ENCODE data around the gene GJA9.

GRCh38 chr1:38905985-38906384 is 24.6 kb upstream of the GJA9 start:
- TF ChIP-seq, protein P1, sequence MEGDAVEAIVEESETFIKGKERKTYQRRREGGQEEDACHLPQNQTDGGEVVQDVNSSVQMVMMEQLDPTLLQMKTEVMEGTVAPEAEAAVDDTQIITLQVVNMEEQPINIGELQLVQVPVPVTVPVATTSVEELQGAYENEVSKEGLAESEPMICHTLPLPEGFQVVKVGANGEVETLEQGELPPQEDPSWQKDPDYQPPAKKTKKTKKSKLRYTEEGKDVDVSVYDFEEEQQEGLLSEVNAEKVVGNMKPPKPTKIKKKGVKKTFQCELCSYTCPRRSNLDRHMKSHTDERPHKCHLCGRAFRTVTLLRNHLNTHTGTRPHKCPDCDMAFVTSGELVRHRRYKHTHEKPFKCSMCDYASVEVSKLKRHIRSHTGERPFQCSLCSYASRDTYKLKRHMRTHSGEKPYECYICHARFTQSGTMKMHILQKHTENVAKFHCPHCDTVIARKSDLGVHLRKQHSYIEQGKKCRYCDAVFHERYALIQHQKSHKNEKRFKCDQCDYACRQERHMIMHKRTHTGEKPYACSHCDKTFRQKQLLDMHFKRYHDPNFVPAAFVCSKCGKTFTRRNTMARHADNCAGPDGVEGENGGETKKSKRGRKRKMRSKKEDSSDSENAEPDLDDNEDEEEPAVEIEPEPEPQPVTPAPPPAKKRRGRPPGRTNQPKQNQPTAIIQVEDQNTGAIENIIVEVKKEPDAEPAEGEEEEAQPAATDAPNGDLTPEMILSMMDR (conservative IDR thresholded peaks at IDR 0.05 in 1 of 2, IDR thresholded peaks at IDR 0.05 in 1 of 2; ENCODE audit: low read depth in 1 of 2, low read length in 2 of 2), result no peak
- no peak for TF ChIP-seq EZH2 (IDR thresholded peaks at IDR 0.05; ENCODE audit: low read length, missing control alignments)

Measured in fibroblast of lung (primary cell).